Mucosa of descending colon (tissue), 3 donors: ENCODE results near the gene PKIB. TPM values are rescaled to one million over a fixed set of nuclear protein-coding genes. Genes with fewer than 3 reads are reported as not detected.
"Not testable (repeated sequence)": the region's sequence is repeated elsewhere in the genome, so short reads cannot be mapped to it uniquely, and the experiment has no call there.

Experiments
- ATAC-seq: fragments of 200-7000 bp; cut with Tn5 transposase; one replicate; pipeline ENCODE4 v1.9.1; 2020; ENCODE audit warnings: mild to moderate bottlenecking, moderate library complexity
- DNase-seq, 3 donors: peaks; one replicate each; pipeline ENCODE4 v3.0.0-alpha.2; 2020
- H3K36me3 ChIP-seq: fragments of 200-600 bp; one replicate; pipeline ENCODE4 v1.8.0; 2021; ENCODE audit warnings: low read depth, mild to moderate bottlenecking
- H3K4me1 ChIP-seq: fragments of 200-600 bp; one replicate; pipeline ENCODE4 v1.8.0; 2021; ENCODE audit warnings: low read depth, mild to moderate bottlenecking
- H3K4me3 ChIP-seq: fragments of 200-600 bp; one replicate; pipeline ENCODE4 v1.8.0; 2021; ENCODE audit warnings: mild to moderate bottlenecking
- H3K9me3 ChIP-seq: fragments of 200-600 bp; one replicate; pipeline ENCODE4 v1.8.0; 2021; ENCODE audit warnings: mild to moderate bottlenecking
- CTCF ChIP-seq: fragments of 200-600 bp; IDR thresholded peaks from one replicate; pipeline ENCODE4 v1.8.0; 2022; ENCODE audit warnings: antibody characterized with exemption, mild to moderate bottlenecking
- intact Hi-C, 2 donors: fragments of 100-400 bp; cut with DNase I in 1 of 2; cut with micrococcal nuclease in 1 of 2; formaldehyde crosslinking; loops; one replicate each; pipeline versions ENCODE4 v1.11.0 to v1.11.1; 2022; cut with DNase I, micrococcal nuclease
- total RNA-seq, 3 donors: library from RNA; stranded (reverse); fragmentation: NEBNext Ultra II Directional in 2 of 3; extraction: Animal tissue kit (Norgen Biotek cat#: 25700) in 2 of 3; gene quantifications; one replicate each; pipeline versions ENCODE4 v1.2.1 to v1.2.4, GENCODE V29; 2021 to 2023
- donor health status: DM: no; HTN: no; CAD: no; lungs with moderate emphysema.
- donor health status: DM: no; HTN: no; CAD: no.
- donor health status: DM: no; HTN: yes; CAD: no.

PKIB gene
- total RNA-seq, 3 donors from 2014 or later: 75.1 to 214 (median 122) TPM

GRCh38 chr6:122746688-122747087 is 136.5 kb downstream of the PKIB start:
- TF ChIP-seq CTCF: no peak
- no peak for ATAC-seq
- intact Hi-C loops: no loop called here

GRCh38 chr6:122747573-122747972 is 137.4 kb downstream of the PKIB start:
- DNase-seq (no peak), ATAC-seq (no peak)
- Histone ChIP-seq H3K9me3 (no peaks in the 10 kb centered on the region), H3K4me1 (no peaks in the 10 kb centered on the region), H3K4me3 (no peak overlapping the region), H3K36me3 (no peaks in the 10 kb centered on the region)
- no peak for TF ChIP-seq CTCF
- intact Hi-C loops: no loop called here

More at GRCh38 chr6:122746688-122747087, 136.5 kb downstream of the PKIB start:
- no peaks in the 10 kb centered on the region for H3K4me1 ChIP-seq
- no peak for DNase-seq
- H3K4me3 ChIP-seq: no peak overlapping the region
- no peaks in the 10 kb centered on the region for H3K36me3 ChIP-seq
- H3K9me3 ChIP-seq: no peaks in the 10 kb centered on the region

- H3K4me3 ChIP-seq, H3K4me1 ChIP-seq, intact Hi-C loops, H3K9me3 ChIP-seq, ATAC-seq, H3K36me3 ChIP-seq: not testable (repeated sequence)
- DNase-seq: peak in 1 of 3 donors; percentile 60
Observed at GRCh38 chr6:122748945-122749344, 138.7 kb downstream of the PKIB start.

- no peak for DNase-seq
- Histone ChIP-seq H3K4me3 (no peak overlapping the region), H3K9me3 (no peaks in the 10 kb centered on the region), H3K4me1 (no peaks in the 10 kb centered on the region), H3K36me3 (no peaks in the 10 kb centered on the region)
- intact Hi-C loops: no loop called here
- TF ChIP-seq CTCF: no peak
- ATAC-seq: no peak
Observed at GRCh38 chr6:122749451-122750050, 139.3 kb downstream of the PKIB start.

- DNase-seq (no peak), ATAC-seq (no peak)
- no peak for TF ChIP-seq CTCF
- intact Hi-C loops: no loop called here
- Histone ChIP-seq H3K4me3 (no peak overlapping the region), H3K9me3 (no peaks in the 10 kb centered on the region), H3K4me1 (no peaks in the 10 kb centered on the region), H3K36me3 (no peaks in the 10 kb centered on the region)
Observed at GRCh38 chr6:122751326-122751725, 141.1 kb downstream of the PKIB start.

GRCh38 chr6:122752459-122752858 is 142.3 kb downstream of the PKIB start:
- Histone ChIP-seq H3K4me1 (no peaks in the 10 kb centered on the region), H3K36me3 (no peaks in the 10 kb centered on the region), H3K9me3 (no peaks in the 10 kb centered on the region), H3K4me3 (no peak overlapping the region)
- intact Hi-C loops: no loop called here
- no peak for TF ChIP-seq CTCF
- ATAC-seq (no peak), DNase-seq (no peak)
